Measurements from ENCODE around the gene MAGEB1. TPM values are rescaled to one million over a fixed set of nuclear protein-coding genes. Genes with fewer than 3 reads are reported as not detected.

MAGEB1 gene
- total RNA-seq, 1 experiment from 2014 or later, result 0.17 TPM

DNA sequence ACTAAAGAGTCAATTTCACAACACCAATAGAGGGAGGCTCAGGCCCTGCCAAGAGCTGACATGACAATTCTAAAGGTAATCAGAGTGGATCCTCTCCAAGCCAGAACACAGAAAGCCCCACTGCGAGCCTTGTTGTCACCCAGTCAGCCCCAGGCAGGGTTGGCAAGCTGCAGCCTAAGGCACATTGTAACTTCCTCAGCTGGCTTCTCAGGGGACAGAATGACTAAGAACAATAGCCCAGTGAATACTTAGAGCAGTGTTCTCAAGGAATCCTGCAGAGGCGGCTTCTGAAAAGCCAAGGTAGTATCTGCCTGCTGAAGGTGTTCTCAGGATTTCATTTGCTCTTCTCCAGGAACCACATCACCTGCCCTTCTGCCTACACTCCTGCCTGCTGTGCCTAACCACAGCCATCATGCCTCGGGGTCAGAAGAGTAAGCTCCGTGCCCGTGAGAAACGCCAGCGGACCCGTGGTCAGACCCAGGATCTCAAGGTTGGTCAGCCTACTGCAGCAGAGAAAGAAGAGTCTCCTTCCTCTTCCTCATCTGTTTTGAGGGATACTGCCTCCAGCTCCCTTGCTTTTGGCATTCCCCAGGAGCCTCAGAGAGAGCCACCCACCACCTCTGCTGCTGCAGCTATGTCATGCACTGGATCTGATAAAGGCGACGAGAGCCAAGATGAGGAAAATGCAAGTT, 5.1 kb upstream of the MAGEB1 start, which contains the start of gene MAGEB4:
Gene MAGEB4, plus strand, starts transcription at position 277 of the 692 bp plus-strand sequence. Its CDS starts 136 bp downstream, at position 413.
- H2AK5ac ChIP-seq (ENCODE audit: insufficient read length, low read length), result no peak within 1 kb of the TSS
- H3K4me1 ChIP-seq (ENCODE audit: insufficient read depth, low read length), result no peaks in the 10 kb centered on the region
- H3T11ph ChIP-seq (ENCODE audit: low read length), result no peak within 1 kb of the TSS
- no peak within 1 kb of the TSS for H3K9ac ChIP-seq (ENCODE audit: extremely low read depth, insufficient read length, low read length)
- H3K56ac ChIP-seq (ENCODE audit: insufficient read length, low read depth, low read length), result no peak within 1 kb of the TSS
- no peak within 1 kb of the TSS for H2BK5ac ChIP-seq (ENCODE audit: insufficient read length, low read length)
- H3K79me2 ChIP-seq (ENCODE audit: insufficient read depth, low read length), result no peaks in the 10 kb centered on the region
- H3K23me2 ChIP-seq (ENCODE audit: insufficient read length, low read depth, low read length, poor library complexity, severe bottlenecking), result no peaks in the 10 kb centered on the region
- TF ChIP-seq, protein P1, sequence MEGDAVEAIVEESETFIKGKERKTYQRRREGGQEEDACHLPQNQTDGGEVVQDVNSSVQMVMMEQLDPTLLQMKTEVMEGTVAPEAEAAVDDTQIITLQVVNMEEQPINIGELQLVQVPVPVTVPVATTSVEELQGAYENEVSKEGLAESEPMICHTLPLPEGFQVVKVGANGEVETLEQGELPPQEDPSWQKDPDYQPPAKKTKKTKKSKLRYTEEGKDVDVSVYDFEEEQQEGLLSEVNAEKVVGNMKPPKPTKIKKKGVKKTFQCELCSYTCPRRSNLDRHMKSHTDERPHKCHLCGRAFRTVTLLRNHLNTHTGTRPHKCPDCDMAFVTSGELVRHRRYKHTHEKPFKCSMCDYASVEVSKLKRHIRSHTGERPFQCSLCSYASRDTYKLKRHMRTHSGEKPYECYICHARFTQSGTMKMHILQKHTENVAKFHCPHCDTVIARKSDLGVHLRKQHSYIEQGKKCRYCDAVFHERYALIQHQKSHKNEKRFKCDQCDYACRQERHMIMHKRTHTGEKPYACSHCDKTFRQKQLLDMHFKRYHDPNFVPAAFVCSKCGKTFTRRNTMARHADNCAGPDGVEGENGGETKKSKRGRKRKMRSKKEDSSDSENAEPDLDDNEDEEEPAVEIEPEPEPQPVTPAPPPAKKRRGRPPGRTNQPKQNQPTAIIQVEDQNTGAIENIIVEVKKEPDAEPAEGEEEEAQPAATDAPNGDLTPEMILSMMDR (conservative IDR thresholded peaks at IDR 0.05), result no peak
- no peak within 1 kb of the TSS for H2BK120ac ChIP-seq (ENCODE audit: low read depth, low read length, poor library complexity, severe bottlenecking)
- DNase-seq, result no peak
- no peak within 1 kb of the TSS for H3K18ac ChIP-seq (ENCODE audit: insufficient read length, low read depth, low read length)
- WGBS (ENCODE audit: extremely low coverage, insufficient read length, low lambda C conversion rate), result no CpG with 5 or more reads among the region's 10 CpGs
- no peak within 1 kb of the TSS for H2BK20ac ChIP-seq (ENCODE audit: low read depth, low read length, poor library complexity, severe bottlenecking)
- H2BK15ac ChIP-seq (ENCODE audit: low read depth, low read length), result no peak within 1 kb of the TSS
- no peak within 1 kb of the TSS for H2BK12ac ChIP-seq (ENCODE audit: insufficient read length, low read depth, low read length)
- Mint-ChIP-seq H3K36me3 (ENCODE audit: insufficient read depth in 1 of 3, low read depth in 3 of 3) (peaks cover 0 to 8% (median 4%) of the 10 kb centered on the region in 3 experiments; a peak in 4 of 7 replicates), H3K4me1 (peaks cover 15 to 31% of the 10 kb centered on the region in 2 experiments), H3K4me3 (no peak within 1 kb of the TSS), H3K27me3 (ENCODE audit: low read depth) (peaks cover 4% of the 10 kb centered on the region; the same call in 1 of the 2 replicates), H3K27ac (peak within 1 kb of the TSS in 1 of 3 experiments; percentile 86; a peak in 2 of 7 replicates), H3K9me3 (peaks cover 13 to 84% of the 10 kb centered on the region in 2 experiments; a peak in 4 of 5 replicates)
- H3K9me3 ChIP-seq (ENCODE audit: control insufficient read depth, low read depth, low read length), result no peaks in the 10 kb centered on the region
- H3K23ac ChIP-seq (ENCODE audit: insufficient read length, low read depth, low read length), result no peak within 1 kb of the TSS
- H2AFZ ChIP-seq (ENCODE audit: low read length), result no peak within 1 kb of the TSS
- H3K79me1 ChIP-seq (ENCODE audit: insufficient read depth, low read depth, low read length, poor library complexity, severe bottlenecking), result no peaks in the 10 kb centered on the region
- no peak within 1 kb of the TSS for H4K5ac ChIP-seq (ENCODE audit: insufficient read length, low read depth, low read length)
- no peak within 1 kb of the TSS for H3K4ac ChIP-seq (ENCODE audit: low read depth, low read length)
- no peak within 1 kb of the TSS for H3K27ac ChIP-seq (ENCODE audit: insufficient read length, low read depth, low read length)
- no peak within 1 kb of the TSS for H3K4me2 ChIP-seq (ENCODE audit: insufficient read depth, insufficient read length, low read length)
- H3K14ac ChIP-seq (ENCODE audit: insufficient read depth, low read length), result no peak within 1 kb of the TSS
- H3K27me3 ChIP-seq (ENCODE audit: insufficient read depth, low read length), result no peaks in the 10 kb centered on the region
- H4K20me1 ChIP-seq (ENCODE audit: control insufficient read depth, insufficient read depth, insufficient read length), result no peaks in the 10 kb centered on the region
- no peak within 1 kb of the TSS for H4K8ac ChIP-seq (replicated peaks; ENCODE audit: insufficient read length, low read depth, low read length)
- no peak within 1 kb of the TSS for H4K91ac ChIP-seq (ENCODE audit: insufficient read length, low read depth, low read length)

All from H9 (cell line).